Astrocyte of the spinal cord (primary cell): Measurements from ENCODE around the gene IKZF5.

Source experiments
- DNase-seq: peaks from one replicate; pipeline ENCODE4 v3.0.0; 2011; ENCODE audit warnings: low read depth, low spot score
- H3K4me3 ChIP-seq: 2 replicates; pipeline ENCODE4 v1.5.1; 2011; ENCODE audit warnings: low read depth, mild to moderate bottlenecking, low read length, moderate library complexity
- in situ Hi-C: cut with HindIII; loops from 2 replicates; pipeline ENCODE4 v1.10.0; 2017; ENCODE audit warnings: low sequenced_read_pairs
- TF ChIP-seq, protein P1 (sequence below): IDR thresholded peaks from 2 replicates; pipeline ENCODE4 v1.5.1; 2012; ENCODE audit warnings: low read depth, mild to moderate bottlenecking, low read length, inconsistent platforms

The IKZF5 gene

DNA sequence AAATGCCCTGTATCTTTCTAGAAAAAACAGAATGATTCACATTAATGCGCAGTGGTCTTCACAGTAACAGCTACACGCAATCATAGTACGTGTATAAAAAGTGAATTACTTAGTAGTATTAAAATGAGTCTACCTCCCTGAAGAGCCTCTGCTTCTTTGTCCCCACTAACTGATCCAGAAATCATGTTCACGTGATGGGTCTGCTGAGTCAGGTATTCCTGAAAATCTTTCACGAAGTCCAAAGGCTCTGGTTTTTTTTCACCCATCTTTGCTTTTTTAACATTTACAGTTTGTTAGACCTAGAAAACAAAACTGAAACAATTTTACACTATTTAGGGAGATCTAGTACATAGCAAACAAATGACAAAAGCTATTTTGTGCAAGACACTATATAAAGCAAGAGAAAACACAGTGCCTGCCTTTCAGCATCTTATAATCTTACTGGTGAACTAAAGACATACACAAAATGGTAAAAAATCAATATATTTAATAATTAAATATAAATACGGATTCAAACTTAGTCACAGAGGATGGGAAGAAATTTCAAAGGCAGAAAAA is 10.2 kb downstream of the IKZF5 start:
- TF ChIP-seq, protein P1, sequence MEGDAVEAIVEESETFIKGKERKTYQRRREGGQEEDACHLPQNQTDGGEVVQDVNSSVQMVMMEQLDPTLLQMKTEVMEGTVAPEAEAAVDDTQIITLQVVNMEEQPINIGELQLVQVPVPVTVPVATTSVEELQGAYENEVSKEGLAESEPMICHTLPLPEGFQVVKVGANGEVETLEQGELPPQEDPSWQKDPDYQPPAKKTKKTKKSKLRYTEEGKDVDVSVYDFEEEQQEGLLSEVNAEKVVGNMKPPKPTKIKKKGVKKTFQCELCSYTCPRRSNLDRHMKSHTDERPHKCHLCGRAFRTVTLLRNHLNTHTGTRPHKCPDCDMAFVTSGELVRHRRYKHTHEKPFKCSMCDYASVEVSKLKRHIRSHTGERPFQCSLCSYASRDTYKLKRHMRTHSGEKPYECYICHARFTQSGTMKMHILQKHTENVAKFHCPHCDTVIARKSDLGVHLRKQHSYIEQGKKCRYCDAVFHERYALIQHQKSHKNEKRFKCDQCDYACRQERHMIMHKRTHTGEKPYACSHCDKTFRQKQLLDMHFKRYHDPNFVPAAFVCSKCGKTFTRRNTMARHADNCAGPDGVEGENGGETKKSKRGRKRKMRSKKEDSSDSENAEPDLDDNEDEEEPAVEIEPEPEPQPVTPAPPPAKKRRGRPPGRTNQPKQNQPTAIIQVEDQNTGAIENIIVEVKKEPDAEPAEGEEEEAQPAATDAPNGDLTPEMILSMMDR: no peak
- in situ Hi-C loops: no loop called here
- DNase-seq: no peak
- no peak overlapping the region for H3K4me3 ChIP-seq

DNA sequence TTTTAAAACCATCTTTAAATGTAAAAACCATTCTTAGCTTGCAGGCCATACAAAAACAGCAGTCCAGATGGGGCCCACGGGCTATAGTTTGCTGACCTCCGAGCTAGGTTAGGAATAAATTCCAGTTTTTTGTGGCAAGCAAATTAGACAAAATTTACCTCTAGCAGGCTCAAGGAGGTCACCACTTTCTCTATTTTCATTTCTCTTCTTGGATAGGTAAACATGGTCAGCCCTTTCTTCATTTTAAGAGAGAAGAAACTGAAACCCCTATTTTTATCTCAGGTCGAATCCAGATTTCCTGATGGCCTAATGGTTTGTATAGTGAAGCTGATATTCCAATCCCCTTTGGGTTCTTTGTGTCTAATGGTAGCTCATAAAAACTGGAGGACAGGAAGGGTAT is 10.7 kb downstream of the IKZF5 start:
- TF ChIP-seq, protein P1: no peak
- in situ Hi-C loops: no loop called here
- DNase-seq: no peak
- no peak overlapping the region for H3K4me3 ChIP-seq

DNA sequence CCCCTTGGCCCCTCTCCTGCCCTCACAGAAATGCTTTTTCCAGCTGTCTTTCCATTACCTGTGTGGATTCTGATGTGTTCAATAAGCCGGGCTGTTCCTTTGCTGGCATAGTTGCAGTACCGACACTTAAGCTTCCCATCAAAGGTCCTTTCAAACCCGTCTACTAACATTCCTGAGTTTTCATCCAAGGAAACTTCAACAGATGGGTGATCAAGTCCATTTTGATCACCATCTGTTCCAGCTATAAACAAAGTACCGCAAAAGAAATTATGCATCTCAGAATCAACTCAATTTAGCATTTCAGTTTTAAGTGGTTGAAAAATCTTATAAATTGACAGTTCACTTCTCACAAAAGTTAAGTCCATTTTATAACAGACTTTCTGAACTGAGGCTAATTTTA is 12.7 kb downstream of the IKZF5 start:
- H3K4me3 ChIP-seq: no peak overlapping the region
- TF ChIP-seq, protein P1: no peak
- in situ Hi-C loops: no loop called here
- no peak for DNase-seq

DNA sequence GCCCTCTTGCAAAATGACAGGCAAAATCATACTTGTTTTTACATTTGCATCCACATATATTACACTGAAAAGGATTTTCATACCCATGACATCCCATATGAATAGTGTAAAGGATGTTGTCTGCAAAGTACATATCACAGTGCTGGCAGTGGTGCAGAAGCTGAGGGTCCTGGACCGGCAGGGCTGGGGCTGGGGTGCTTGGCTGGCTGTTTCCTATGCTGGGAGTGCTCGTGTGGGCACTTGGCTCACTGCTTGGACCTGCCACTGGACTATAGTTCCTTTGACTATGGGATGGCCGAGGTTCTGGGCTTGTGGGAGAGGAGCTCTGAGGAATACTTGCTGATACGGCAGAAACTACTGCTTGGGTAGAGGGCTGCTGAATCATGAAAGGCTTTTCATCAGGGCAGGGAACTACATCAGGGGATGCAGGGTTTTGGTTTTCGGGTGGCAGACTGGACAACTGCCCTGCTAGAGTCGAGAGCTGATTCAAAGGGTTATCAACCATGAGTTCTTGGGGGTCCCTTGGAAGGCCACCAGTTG is 14.7 kb downstream of the IKZF5 start:
- no peak for DNase-seq
- no peak overlapping the region for H3K4me3 ChIP-seq
- in situ Hi-C loops: no loop called here
- TF ChIP-seq, protein P1: no peak

DNA sequence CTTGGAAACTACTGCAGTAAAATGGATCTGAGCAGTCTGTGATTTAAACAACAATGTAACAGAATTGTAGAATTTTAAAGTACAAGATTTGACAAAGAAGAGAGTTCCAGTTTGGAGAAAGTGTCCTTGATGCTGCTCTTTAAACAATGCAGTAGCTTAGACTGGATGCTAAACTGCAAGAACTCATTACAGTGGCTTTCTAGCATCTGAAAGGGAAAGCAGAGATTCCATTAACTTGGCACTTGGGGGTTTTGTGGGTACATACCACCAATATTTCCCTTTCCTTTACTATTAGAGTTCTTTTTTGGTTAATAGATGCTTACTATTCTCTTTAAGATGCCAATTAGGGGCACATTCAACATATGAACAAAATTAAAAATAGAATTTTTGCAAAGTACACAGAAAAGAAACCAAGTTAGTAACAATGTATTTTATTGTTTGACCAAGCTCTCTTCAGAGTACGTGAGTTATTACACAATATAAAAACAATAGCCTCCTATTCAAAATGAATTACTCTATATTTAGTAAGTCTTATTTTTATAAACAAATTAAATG is 16.5 kb downstream of the IKZF5 start:
- no peak for DNase-seq
- H3K4me3 ChIP-seq: no peak overlapping the region
- TF ChIP-seq, protein P1: no peak
- in situ Hi-C loops: no loop called here

DNA sequence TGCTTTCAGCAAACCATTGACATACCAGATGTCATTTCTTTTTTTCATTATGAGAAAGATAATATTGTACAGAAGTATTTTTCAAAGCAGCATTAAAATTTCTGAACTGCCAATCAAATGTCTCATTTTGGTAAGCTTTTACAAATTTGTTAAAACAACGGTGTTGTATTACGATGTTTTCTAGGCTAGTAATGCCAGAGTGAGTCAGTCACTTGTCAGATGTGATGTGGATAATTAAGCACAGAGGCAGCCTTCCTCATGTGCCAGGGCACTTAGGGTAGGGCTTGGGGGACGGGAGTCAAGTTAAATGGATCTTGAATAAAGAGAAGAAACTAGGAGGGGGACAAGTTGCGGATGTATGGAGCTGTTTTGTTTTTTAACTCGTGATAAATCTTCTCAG is 18.3 kb downstream of the IKZF5 start:
- TF ChIP-seq, protein P1: no peak
- in situ Hi-C loops: no loop called here
- no peak overlapping the region for H3K4me3 ChIP-seq
- DNase-seq: no peak

DNA sequence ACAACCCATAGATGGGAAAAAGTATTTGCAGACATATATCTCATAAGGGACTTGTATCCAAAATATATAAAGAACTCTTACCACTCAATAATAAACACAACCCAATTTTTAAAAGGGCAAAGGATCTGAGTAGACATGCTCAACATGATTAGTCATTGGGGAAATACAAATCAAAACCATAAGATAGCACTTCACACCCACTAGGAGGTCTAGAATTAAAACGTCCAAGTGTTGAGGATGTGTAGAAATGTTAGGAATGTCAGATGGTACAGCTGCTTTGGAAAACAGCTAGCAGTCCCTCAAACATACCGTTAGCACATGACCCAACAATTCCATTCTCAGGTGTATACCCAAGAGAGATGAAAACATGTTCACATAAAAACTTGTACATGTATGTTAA is 20.1 kb downstream of the IKZF5 start:
- H3K4me3 ChIP-seq: no peak overlapping the region
- in situ Hi-C loops: no loop called here
- TF ChIP-seq, protein P1: no peak
- DNase-seq: no peak
